SK-N-SH treated with all-trans-retinoic acid at 6 μM for 48 hours (cell line): ENCODE measurements around the gene DDRGK1.

Source experiments
- ESRRG ChIP-seq: fragments of 250-450 bp; sonication (Bioruptor Pico); IDR thresholded peaks from 2 replicates; pipeline ENCODE4 v1.6.1; 2021; ENCODE audit warnings: mild to moderate bottlenecking
- ISL1 ChIP-seq: fragments of 250-450 bp; sonication (Bioruptor Pico); IDR thresholded peaks from 2 replicates; pipeline ENCODE4 v2.1.2; 2022; ENCODE audit warnings: mild to moderate bottlenecking, moderate library complexity
- OSR1 ChIP-seq: fragments of 250-450 bp; sonication (Bioruptor Pico); IDR thresholded peaks from 2 replicates; pipeline ENCODE4 v1.8.0; 2022; ENCODE audit warnings: moderate library complexity, mild to moderate bottlenecking, inconsistent platforms
- SNAI2 ChIP-seq: fragments of 250-450 bp; sonication (Bioruptor Pico); IDR thresholded peaks from 2 replicates; pipeline ENCODE4 v1.5.0; 2020; ENCODE audit warnings: mild to moderate bottlenecking, moderate library complexity
- TCF4 ChIP-seq: fragments of 250-450 bp; sonication (Bioruptor Pico); IDR thresholded peaks from 2 replicates; pipeline ENCODE4 v1.8.0; 2021; ENCODE audit warnings: mild to moderate bottlenecking, moderate library complexity, borderline replicate concordance
- ZFP3 ChIP-seq: fragments of 250-450 bp; sonication (Bioruptor Pico); IDR thresholded peaks from 2 replicates; pipeline ENCODE4 v1.5.0; 2020; ENCODE audit warnings: mild to moderate bottlenecking, moderate library complexity
- ZFP30 ChIP-seq: fragments of 450-650 bp; formaldehyde crosslinking; IDR thresholded peaks from 2 replicates; pipeline ENCODE4 v1.5.0; 2022; ENCODE audit warnings: mild to moderate bottlenecking, moderate library complexity
- ZNF70 ChIP-seq: fragments of 450-650 bp; formaldehyde crosslinking; IDR thresholded peaks from 2 replicates; pipeline ENCODE4 v1.5.0; 2020; ENCODE audit warnings: mild to moderate bottlenecking, moderate library complexity
- TF ChIP-seq, protein P1 (sequence below): fragments of 250-450 bp; sonication (Bioruptor Pico); IDR thresholded peaks from 2 replicates; pipeline ENCODE4 v1.5.0; 2020; ENCODE audit warnings: mild to moderate bottlenecking, moderate library complexity
- TF ChIP-seq, protein P2 (sequence below): fragments of 250-450 bp; sonication (Bioruptor Pico); IDR thresholded peaks from 2 replicates; pipeline ENCODE4 v1.8.0; 2020; ENCODE audit warnings: mild to moderate bottlenecking, moderate library complexity, borderline replicate concordance
- TF ChIP-seq, protein P3 (sequence below): fragments of 250-450 bp; sonication (Bioruptor Pico); IDR thresholded peaks from 2 replicates; pipeline ENCODE4 v1.5.1; 2020; ENCODE audit warnings: low read depth, mild to moderate bottlenecking, moderate library complexity

DNA sequence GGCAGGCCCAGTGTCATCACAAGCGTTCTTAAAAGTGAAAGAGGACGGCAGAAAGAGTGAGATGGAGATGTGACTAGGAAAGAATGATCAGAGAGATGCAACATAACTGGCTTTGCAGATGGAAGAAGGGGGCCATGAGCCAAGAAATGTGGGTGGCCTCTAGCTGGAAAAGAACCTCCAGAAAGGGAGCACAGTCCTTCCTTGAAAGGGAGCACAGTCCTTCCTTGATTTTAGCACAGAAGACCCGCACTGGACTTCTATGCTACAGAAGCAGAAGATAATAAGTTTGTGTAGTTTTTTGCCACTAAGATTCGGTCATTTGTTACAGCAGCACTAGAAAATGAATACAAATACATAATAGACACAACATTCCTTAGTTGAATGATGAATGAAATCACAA, 24.2 kb downstream of the DDRGK1 start:
- no peak for TF ChIP-seq ZNF70 (CRISPR knock-in tag)
- no peak for TF ChIP-seq TCF4 (CRISPR knock-in tag)
- no peak for TF ChIP-seq ESRRG (CRISPR knock-in tag)
- TF ChIP-seq, protein P1, sequence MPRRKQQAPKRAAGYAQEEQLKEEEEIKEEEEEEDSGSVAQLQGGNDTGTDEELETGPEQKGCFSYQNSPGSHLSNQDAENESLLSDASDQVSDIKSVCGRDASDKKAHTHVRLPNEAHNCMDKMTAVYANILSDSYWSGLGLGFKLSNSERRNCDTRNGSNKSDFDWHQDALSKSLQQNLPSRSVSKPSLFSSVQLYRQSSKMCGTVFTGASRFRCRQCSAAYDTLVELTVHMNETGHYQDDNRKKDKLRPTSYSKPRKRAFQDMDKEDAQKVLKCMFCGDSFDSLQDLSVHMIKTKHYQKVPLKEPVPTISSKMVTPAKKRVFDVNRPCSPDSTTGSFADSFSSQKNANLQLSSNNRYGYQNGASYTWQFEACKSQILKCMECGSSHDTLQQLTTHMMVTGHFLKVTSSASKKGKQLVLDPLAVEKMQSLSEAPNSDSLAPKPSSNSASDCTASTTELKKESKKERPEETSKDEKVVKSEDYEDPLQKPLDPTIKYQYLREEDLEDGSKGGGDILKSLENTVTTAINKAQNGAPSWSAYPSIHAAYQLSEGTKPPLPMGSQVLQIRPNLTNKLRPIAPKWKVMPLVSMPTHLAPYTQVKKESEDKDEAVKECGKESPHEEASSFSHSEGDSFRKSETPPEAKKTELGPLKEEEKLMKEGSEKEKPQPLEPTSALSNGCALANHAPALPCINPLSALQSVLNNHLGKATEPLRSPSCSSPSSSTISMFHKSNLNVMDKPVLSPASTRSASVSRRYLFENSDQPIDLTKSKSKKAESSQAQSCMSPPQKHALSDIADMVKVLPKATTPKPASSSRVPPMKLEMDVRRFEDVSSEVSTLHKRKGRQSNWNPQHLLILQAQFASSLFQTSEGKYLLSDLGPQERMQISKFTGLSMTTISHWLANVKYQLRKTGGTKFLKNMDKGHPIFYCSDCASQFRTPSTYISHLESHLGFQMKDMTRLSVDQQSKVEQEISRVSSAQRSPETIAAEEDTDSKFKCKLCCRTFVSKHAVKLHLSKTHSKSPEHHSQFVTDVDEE, result no peak
- no peak for TF ChIP-seq ZFP30 (CRISPR knock-in tag)
- no peak for TF ChIP-seq ZFP3 (CRISPR knock-in tag)
- TF ChIP-seq ISL1 (CRISPR knock-in tag), result no peak
- TF ChIP-seq, protein P2, sequence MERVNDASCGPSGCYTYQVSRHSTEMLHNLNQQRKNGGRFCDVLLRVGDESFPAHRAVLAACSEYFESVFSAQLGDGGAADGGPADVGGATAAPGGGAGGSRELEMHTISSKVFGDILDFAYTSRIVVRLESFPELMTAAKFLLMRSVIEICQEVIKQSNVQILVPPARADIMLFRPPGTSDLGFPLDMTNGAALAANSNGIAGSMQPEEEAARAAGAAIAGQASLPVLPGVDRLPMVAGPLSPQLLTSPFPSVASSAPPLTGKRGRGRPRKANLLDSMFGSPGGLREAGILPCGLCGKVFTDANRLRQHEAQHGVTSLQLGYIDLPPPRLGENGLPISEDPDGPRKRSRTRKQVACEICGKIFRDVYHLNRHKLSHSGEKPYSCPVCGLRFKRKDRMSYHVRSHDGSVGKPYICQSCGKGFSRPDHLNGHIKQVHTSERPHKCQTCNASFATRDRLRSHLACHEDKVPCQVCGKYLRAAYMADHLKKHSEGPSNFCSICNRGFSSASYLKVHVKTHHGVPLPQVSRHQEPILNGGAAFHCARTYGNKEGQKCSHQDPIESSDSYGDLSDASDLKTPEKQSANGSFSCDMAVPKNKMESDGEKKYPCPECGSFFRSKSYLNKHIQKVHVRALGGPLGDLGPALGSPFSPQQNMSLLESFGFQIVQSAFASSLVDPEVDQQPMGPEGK (CRISPR knock-in tag), result no peak
- TF ChIP-seq OSR1 (CRISPR knock-in tag), result no peak
- no peak for TF ChIP-seq SNAI2
- TF ChIP-seq, protein P3, sequence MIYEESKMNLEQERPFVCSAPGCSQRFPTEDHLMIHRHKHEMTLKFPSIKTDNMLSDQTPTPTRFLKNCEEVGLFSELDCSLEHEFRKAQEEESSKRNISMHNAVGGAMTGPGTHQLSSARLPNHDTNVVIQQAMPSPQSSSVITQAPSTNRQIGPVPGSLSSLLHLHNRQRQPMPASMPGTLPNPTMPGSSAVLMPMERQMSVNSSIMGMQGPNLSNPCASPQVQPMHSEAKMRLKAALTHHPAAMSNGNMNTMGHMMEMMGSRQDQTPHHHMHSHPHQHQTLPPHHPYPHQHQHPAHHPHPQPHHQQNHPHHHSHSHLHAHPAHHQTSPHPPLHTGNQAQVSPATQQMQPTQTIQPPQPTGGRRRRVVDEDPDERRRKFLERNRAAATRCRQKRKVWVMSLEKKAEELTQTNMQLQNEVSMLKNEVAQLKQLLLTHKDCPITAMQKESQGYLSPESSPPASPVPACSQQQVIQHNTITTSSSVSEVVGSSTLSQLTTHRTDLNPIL, result no peak
